Measurements from ENCODE around the gene HDLBP. TPM values are rescaled to one million over a fixed set of nuclear protein-coding genes. Genes with fewer than 3 reads are reported as not detected.
"Not testable (repeated sequence)": the region's sequence is repeated elsewhere in the genome, so short reads cannot be mapped to it uniquely, and the experiment has no call there.

HDLBP gene
- total RNA-seq, 4 donors from 2014 or later: 383 to 486 (median 444) TPM

DNA sequence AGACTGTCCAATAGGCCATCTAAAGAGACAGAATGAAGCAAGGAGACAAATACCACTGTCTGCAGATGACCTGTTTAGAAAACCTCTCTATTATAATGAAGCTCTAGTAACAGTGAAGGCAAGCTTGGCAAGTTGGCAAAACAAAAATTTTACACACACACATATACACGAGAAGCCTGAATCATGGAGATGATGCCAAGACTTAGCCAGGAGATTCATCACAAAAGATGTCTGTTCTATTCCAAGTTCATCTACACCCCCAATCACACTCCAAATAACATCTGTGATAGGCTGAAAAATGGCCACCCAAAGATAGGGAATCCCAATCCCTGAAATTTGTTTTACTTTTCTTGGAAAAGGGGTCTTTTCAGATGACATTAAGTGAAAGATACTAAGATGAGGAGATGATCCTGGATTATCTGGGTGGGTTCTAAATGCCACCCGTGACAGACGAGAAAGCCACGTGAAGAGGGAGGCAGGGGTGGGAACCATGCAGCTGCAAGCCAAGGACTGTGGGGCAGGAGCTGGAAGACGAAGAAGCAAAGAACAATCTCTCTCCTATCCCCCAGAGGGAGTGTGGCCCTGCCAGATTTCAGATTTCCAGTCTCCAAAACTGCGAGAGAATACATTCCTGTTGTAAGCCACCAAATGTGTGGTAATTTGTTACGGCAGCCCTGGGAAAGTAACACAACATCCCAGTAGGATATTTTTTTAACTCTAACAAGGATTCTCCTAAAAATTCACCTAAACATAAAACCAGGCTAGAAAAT is 20.0 kb downstream of the HDLBP start:
- TF ChIP-seq, protein P1, sequence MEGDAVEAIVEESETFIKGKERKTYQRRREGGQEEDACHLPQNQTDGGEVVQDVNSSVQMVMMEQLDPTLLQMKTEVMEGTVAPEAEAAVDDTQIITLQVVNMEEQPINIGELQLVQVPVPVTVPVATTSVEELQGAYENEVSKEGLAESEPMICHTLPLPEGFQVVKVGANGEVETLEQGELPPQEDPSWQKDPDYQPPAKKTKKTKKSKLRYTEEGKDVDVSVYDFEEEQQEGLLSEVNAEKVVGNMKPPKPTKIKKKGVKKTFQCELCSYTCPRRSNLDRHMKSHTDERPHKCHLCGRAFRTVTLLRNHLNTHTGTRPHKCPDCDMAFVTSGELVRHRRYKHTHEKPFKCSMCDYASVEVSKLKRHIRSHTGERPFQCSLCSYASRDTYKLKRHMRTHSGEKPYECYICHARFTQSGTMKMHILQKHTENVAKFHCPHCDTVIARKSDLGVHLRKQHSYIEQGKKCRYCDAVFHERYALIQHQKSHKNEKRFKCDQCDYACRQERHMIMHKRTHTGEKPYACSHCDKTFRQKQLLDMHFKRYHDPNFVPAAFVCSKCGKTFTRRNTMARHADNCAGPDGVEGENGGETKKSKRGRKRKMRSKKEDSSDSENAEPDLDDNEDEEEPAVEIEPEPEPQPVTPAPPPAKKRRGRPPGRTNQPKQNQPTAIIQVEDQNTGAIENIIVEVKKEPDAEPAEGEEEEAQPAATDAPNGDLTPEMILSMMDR (IDR thresholded peaks at IDR 0.05 in 4 of 5, conservative IDR thresholded peaks at IDR 0.05 in 1 of 5): no peak
- no peak for TF ChIP-seq POLR2A (IDR thresholded peaks at IDR 0.05)
- DNase-seq (no peak), ATAC-seq (no peak)
- Histone ChIP-seq H3K36me3 (no peaks in the 10 kb centered on the region), H3K9me3 (no peaks in the 10 kb centered on the region), H3K27ac (no peak overlapping the region), H3K4me3 (no peak overlapping the region), H3K4me1 (peaks cover 31 to 35% of the 10 kb centered on the region in 2 donors), H3K27me3 (no peaks in the 10 kb centered on the region)
- intact Hi-C loops (cut with DNase I; ENCODE audit: low total_unique reads): no loop called here
- in situ Hi-C loops (cut with MboI; ENCODE audit: low sequenced_read_pairs in 4 of 4): no loop called here

DNA sequence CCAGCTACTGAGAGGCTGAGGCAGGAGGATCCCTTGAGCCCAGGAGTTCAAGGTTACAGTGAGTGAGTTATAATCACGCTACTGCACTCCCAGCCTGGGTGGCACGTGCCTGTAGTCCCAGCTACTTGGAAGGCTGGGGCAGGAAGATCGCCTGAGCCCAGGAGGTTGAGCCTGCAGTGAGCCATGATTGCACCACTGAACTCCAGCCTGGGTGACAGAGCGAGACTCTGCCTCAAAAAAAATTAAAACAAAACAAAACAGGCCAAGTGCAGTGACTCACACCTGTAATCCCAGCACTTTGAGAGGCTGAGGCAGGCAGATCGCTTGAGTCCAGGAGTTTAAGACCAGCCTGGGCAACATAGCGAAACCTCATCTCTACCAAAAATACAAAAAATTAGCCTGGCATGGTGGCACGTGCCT is 22.1 kb downstream of the HDLBP start:
- peaks cover 35 to 40% of the 10 kb centered on the region in 2 donors for H3K4me1 ChIP-seq
- DNase-seq; in situ Hi-C loops (cut with MboI; ENCODE audit: low sequenced_read_pairs in 4 of 4); H3K27ac ChIP-seq; ATAC-seq; intact Hi-C loops (cut with DNase I; ENCODE audit: low total_unique reads); H3K9me3 ChIP-seq; H3K27me3 ChIP-seq; H3K4me3 ChIP-seq; H3K36me3 ChIP-seq: not testable (repeated sequence)

DNA sequence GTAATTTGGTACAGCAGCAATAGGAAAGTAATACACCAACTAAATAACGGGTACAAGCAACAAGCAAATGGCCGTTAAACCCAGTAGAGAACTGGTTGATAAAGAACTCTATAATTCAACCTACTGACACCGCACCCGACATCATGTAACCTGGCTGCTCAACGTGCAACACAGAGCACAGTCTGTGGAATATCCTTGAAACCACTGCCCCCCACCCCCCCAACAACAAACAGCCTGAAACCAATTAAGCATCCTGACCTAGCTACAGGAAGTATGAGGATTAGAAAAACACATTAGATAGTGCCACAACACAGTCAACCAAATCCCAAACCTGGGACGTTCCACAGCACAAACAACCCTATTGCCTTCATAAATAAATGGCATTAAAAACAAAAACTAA is 23.5 kb downstream of the HDLBP start:
- Histone ChIP-seq H3K27me3 (no peaks in the 10 kb centered on the region), H3K27ac (no peak overlapping the region), H3K9me3 (no peaks in the 10 kb centered on the region), H3K4me3 (no peak overlapping the region), H3K36me3 (no peaks in the 10 kb centered on the region), H3K4me1 (peaks cover 28 to 38% of the 10 kb centered on the region in 2 donors)
- no peak for TF ChIP-seq POLR2A (IDR thresholded peaks at IDR 0.05)
- TF ChIP-seq, protein P1 (IDR thresholded peaks at IDR 0.05 in 4 of 5, conservative IDR thresholded peaks at IDR 0.05 in 1 of 5): no peak
- in situ Hi-C loops (cut with MboI; ENCODE audit: low sequenced_read_pairs in 4 of 4): no loop called here
- DNase-seq (no peak), ATAC-seq (no peak)
- intact Hi-C loops (cut with DNase I; ENCODE audit: low total_unique reads): no loop called here

DNA sequence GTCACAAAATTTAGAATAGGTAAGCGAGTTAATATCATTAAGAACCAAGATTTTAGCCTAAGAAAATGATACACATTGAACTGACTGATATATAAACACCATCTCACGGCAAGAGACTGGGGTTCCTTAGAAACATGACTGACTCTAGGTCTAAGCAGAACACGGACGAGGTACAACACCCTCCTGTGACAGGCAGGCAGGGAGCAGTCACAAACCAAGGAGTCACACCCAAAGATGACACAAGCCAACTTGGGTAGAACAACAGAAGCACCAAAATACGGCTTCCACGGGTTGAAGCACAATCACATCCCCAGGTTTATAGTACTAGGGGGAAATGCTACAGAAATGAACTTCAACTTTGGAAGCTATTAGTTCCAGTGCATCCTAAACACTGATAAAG is 24.3 kb downstream of the HDLBP start:
- in situ Hi-C loops (cut with MboI; ENCODE audit: low sequenced_read_pairs in 4 of 4): no loop called here
- no peak for DNase-seq
- Histone ChIP-seq H3K4me1 (peaks cover 20 to 33% of the 10 kb centered on the region in 2 donors), H3K4me3 (no peak overlapping the region), H3K27ac (no peak overlapping the region), H3K27me3 (no peaks in the 10 kb centered on the region), H3K9me3 (no peaks in the 10 kb centered on the region), H3K36me3 (no peaks in the 10 kb centered on the region)
- intact Hi-C loops (cut with DNase I; ENCODE audit: low total_unique reads): no loop called here
- TF ChIP-seq POLR2A (IDR thresholded peaks at IDR 0.05): no peak
- no peak for ATAC-seq

DNA sequence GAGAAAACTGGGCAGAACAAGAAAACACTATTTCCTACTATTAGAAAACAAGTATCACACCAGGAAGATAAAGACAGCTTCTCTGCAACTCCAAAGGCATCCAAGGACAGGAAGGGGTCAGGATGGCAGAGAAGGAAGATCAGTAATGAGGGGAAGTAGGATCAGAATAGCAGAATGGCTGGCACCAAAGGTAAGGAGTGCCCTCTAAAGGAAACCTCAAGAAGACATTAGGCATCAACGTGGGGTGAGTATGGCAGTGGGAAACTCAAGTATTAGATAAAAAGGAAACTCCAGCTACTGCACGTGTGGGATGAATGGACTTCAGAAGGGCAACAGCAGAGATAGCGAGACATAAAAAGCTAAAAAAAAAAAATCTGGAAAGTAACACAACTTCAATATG is 25.9 kb downstream of the HDLBP start:
- ATAC-seq: no peak
- Histone ChIP-seq H3K4me1 (peaks cover 12 to 33% of the 10 kb centered on the region in 2 donors), H3K36me3 (no peaks in the 10 kb centered on the region), H3K27me3 (no peaks in the 10 kb centered on the region), H3K4me3 (no peak overlapping the region), H3K9me3 (no peaks in the 10 kb centered on the region), H3K27ac (no peak overlapping the region)
- DNase-seq: no peak
- intact Hi-C loops (cut with DNase I; ENCODE audit: low total_unique reads): no loop called here
- in situ Hi-C loops (cut with MboI; ENCODE audit: low sequenced_read_pairs in 4 of 4): no loop called here
- no peak for TF ChIP-seq POLR2A (IDR thresholded peaks at IDR 0.05)
- TF ChIP-seq, protein P1 (IDR thresholded peaks at IDR 0.05 in 4 of 5, conservative IDR thresholded peaks at IDR 0.05 in 1 of 5): no peak

Data from gastrocnemius medialis (tissue), 4 donors.